ENCODE data around the gene MAP4. TPM values are rescaled to one million over a fixed set of nuclear protein-coding genes. Genes with fewer than 3 reads are reported as not detected.

Gene MAP4
- polyA plus RNA-seq, 1 donor from 2014 or later = 186 TPM

- Histone ChIP-seq H4K20me1 (ENCODE audit: insufficient read depth) (no peaks in the 10 kb centered on the region), H3K79me2 (replicated peaks; ENCODE audit: insufficient read depth, low read length) (peaks cover 18% of the 10 kb centered on the region), H3K4me3 (ENCODE audit: low read length) (peak overlapping the region; percentile 77), H3K9ac (ENCODE audit: low read length) (peak overlapping the region; percentile 96), H2AFZ (ENCODE audit: low read depth, low read length) (peak overlapping the region; percentile 59), H3F3A (ENCODE audit: insufficient read depth, low read length, poor library complexity, severe bottlenecking) (peaks cover 3% of the 10 kb centered on the region), H3K36me3 (ENCODE audit: insufficient read depth, low read length) (no peaks in the 10 kb centered on the region), H3K9me2 (ENCODE audit: insufficient read depth, low read length) (no peaks in the 10 kb centered on the region), H3K27ac (ENCODE audit: low read length) (peak overlapping the region; percentile 98), H3K9me3 (ENCODE audit: low read length) (no peaks in the 10 kb centered on the region), H3K4me2 (ENCODE audit: low read length) (peak overlapping the region; percentile 79), H3K27me3 (ENCODE audit: insufficient read depth, low read depth, low read length) (no peaks in the 10 kb centered on the region)
- TF ChIP-seq EZH2 (IDR thresholded peaks at IDR 0.05; ENCODE audit: borderline replicate concordance, insufficient read depth, low read length, poor library complexity, severe bottlenecking) (no peak), TAF1 (IDR thresholded peaks at IDR 0.05; ENCODE audit: low read depth) (no peak), RAD21 (conservative IDR thresholded peaks at IDR 0.05) (no peak), MXI1 (conservative IDR thresholded peaks at IDR 0.05; ENCODE audit: poor library complexity, severe bottlenecking) (no peak), SMC3 (conservative IDR thresholded peaks at IDR 0.05; ENCODE audit: poor library complexity) (no peak), EP300 (conservative IDR thresholded peaks at IDR 0.05; ENCODE audit: poor library complexity, severe bottlenecking) (peak; percentile 3), CTCF (IDR thresholded peaks at IDR 0.05; ENCODE audit: poor library complexity, severe bottlenecking) (no peak), REST (IDR thresholded peaks at IDR 0.05; ENCODE audit: borderline replicate concordance) (peak; percentile 47), POLR2AphosphoS5 (IDR thresholded peaks at IDR 0.05) (no peak)
Measured at GRCh38 chr3:47803480-47804025, 212.7 kb downstream of the MAP4 start.

GRCh38 chr3:47802734-47803479, 213.3 kb downstream of the MAP4 start, which contains the start of gene DHX30:
Gene DHX30 (plus strand): TSS chr3:47803138. CDS start chr3:47810684, 7,546 bp downstream.
- no peaks in the 10 kb centered on the region for H3K9me3 ChIP-seq (ENCODE audit: low read length)
- H2AFZ ChIP-seq (ENCODE audit: low read depth, low read length) = peak within 1 kb of the TSS; percentile 98
- H3K27me3 ChIP-seq (ENCODE audit: insufficient read depth, low read depth, low read length) = no peaks in the 10 kb centered on the region
- peaks cover 18% of the 10 kb centered on the region for H3K79me2 ChIP-seq (replicated peaks; ENCODE audit: insufficient read depth, low read length)
- H3K4me3 ChIP-seq (ENCODE audit: low read length) = peak within 1 kb of the TSS; percentile 77
- peaks cover 3% of the 10 kb centered on the region for H3F3A ChIP-seq (ENCODE audit: insufficient read depth, low read length, poor library complexity, severe bottlenecking)
- H3K27ac ChIP-seq (ENCODE audit: low read length) = peak within 1 kb of the TSS; percentile 98
- H3K9me2 ChIP-seq (ENCODE audit: insufficient read depth, low read length) = no peaks in the 10 kb centered on the region
- no peaks in the 10 kb centered on the region for H4K20me1 ChIP-seq (ENCODE audit: insufficient read depth)
- peak within 1 kb of the TSS; percentile 96 for H3K9ac ChIP-seq (ENCODE audit: low read length)
- H3K4me2 ChIP-seq (ENCODE audit: low read length) = peak within 1 kb of the TSS; percentile 88
- no peaks in the 10 kb centered on the region for H3K36me3 ChIP-seq (ENCODE audit: insufficient read depth, low read length)
- peak; percentile 40 for TF ChIP-seq EP300 (conservative IDR thresholded peaks at IDR 0.05; ENCODE audit: poor library complexity, severe bottlenecking)
- TF ChIP-seq POLR2AphosphoS5 (IDR thresholded peaks at IDR 0.05) = peak; percentile 82
- no peak for TF ChIP-seq SMC3 (conservative IDR thresholded peaks at IDR 0.05; ENCODE audit: poor library complexity)
- peak; percentile 8 for TF ChIP-seq CTCF (IDR thresholded peaks at IDR 0.05; ENCODE audit: poor library complexity, severe bottlenecking)
- no peak for TF ChIP-seq EZH2 (IDR thresholded peaks at IDR 0.05; ENCODE audit: borderline replicate concordance, insufficient read depth, low read length, poor library complexity, severe bottlenecking)
- TF ChIP-seq MXI1 (conservative IDR thresholded peaks at IDR 0.05; ENCODE audit: poor library complexity, severe bottlenecking) = peak; percentile 83
- TF ChIP-seq TAF1 (IDR thresholded peaks at IDR 0.05; ENCODE audit: low read depth) = peak; percentile 57
- TF ChIP-seq REST (IDR thresholded peaks at IDR 0.05; ENCODE audit: borderline replicate concordance) = peak; percentile 55
